Prostate gland (tissue), 2 donors: ENCODE results near the gene RDX. TPM values are rescaled to one million over a fixed set of nuclear protein-coding genes. Genes with fewer than 3 reads are reported as not detected.

ENCODE experiments used
- DNase-seq: peaks from one replicate; pipeline ENCODE4 v3.0.0-alpha.2; 2019; ENCODE audit warnings: low spot score
- H3K27ac ChIP-seq, 2 donors: fragments of 200-600 bp; sonication (generic); 2 replicates each; pipeline ENCODE4 v1.5.1; 2017 to 2019
- H3K27me3 ChIP-seq: fragments of 200-600 bp; sonication (generic); replicated peaks from 2 replicates; pipeline ENCODE4 v1.5.1; 2019; ENCODE audit not compliant: insufficient read depth
- H3K36me3 ChIP-seq, 2 donors: fragments of 200-600 bp; sonication (generic); 1 replicate in 1 of 2; 2 replicates in 1 of 2; pipeline versions ENCODE4 v1.5.1 to v1.8.1; 2017 to 2019
- H3K4me1 ChIP-seq: fragments of 200-600 bp; sonication (generic); replicated peaks from 2 replicates; pipeline ENCODE4 v1.5.1; 2019
- H3K4me3 ChIP-seq, 2 donors: fragments of 200-600 bp; sonication (generic); 2 replicates each; pipeline ENCODE4 v1.5.1; 2017 to 2019
- H3K9me3 ChIP-seq: fragments of 200-600 bp; sonication (generic); 2 replicates; pipeline ENCODE4 v1.5.1; 2017
- CTCF ChIP-seq, 4 experiments: fragments of 200-600 bp in 2 of 4; fragments of 450-650 bp in 2 of 4; sonication (generic) in 2 of 4; IDR thresholded peaks; 1 replicate in 3 of 4; 2 replicates in 1 of 4; pipeline ENCODE4 v1.5.1; 2016 to 2019; ENCODE audit warnings: antibody characterized with exemption in 4 of 4, mild to moderate bottlenecking in 2 of 4, moderate library complexity in 2 of 4
- POLR2A ChIP-seq: fragments of 450-650 bp; IDR thresholded peaks from one replicate; pipeline ENCODE4 v1.6.1; 2016; ENCODE audit warnings: antibody characterized with exemption, mild to moderate bottlenecking
- POLR2AphosphoS5 ChIP-seq: sonication (generic); formaldehyde crosslinking; IDR thresholded peaks from one replicate; pipeline ENCODE4 v1.6.1; 2017; ENCODE audit warnings: antibody characterized with exemption
- WGBS: methylation state at CpG from one replicate; pipeline ENCODE4 v1.1.5; 2018; 5-methylcytosine and 5-hydroxymethylcytosine counted together
- intact Hi-C: fragments of 100-400 bp; cut with DNase I; formaldehyde crosslinking; loops from one replicate; pipeline ENCODE4 v1.14.2; 2022
- total RNA-seq, 2 donors: library from RNA; depleted of rRNA; stranded (reverse); fragments of >200 nt; gene quantifications; one replicate each; pipeline ENCODE4 v1.1.0, GENCODE V29; 2016

RDX gene
- total RNA-seq, 2 donors from 2014 or later: 45.4 to 136 TPM

- no peak for DNase-seq
- 94% methylated on average over 6 of the region's 6 CpGs for WGBS
- Histone ChIP-seq H3K36me3 (no peaks in the 10 kb centered on the region), H3K9me3 (no peaks in the 10 kb centered on the region), H3K27ac (no peak overlapping the region), H3K27me3 (no peaks in the 10 kb centered on the region), H3K4me1 (no peaks in the 10 kb centered on the region), H3K4me3 (no peak overlapping the region)
- intact Hi-C loops: no loop called here
- TF ChIP-seq CTCF (IDR thresholded peaks at IDR 0.05): no peak
Measured at GRCh38 chr11:110207123-110207522, 89.3 kb downstream of the RDX start.

GRCh38 chr11:110200836-110201235 is 95.6 kb downstream of the RDX start:
- no peak for DNase-seq
- no peak for TF ChIP-seq POLR2AphosphoS5
- WGBS: 85% methylated on average over 10 of the region's 10 CpGs
- Histone ChIP-seq H3K4me1 (no peaks in the 10 kb centered on the region), H3K9me3 (no peaks in the 10 kb centered on the region), H3K27me3 (no peaks in the 10 kb centered on the region), H3K27ac (no peak overlapping the region), H3K4me3 (no peak overlapping the region), H3K36me3 (no peaks in the 10 kb centered on the region)
- intact Hi-C loops: loop anchor here (2.0 to 5.0 kb wide), 2 partner anchors 176 to 231 kb away; no protein-coding TSS in a partner anchor

- H3K27me3 ChIP-seq: no peaks in the 10 kb centered on the region
- no peaks in the 10 kb centered on the region for H3K9me3 ChIP-seq
- no peak overlapping the region for H3K27ac ChIP-seq
- H3K36me3 ChIP-seq: no peaks in the 10 kb centered on the region
- DNase-seq: no peak
- no peaks in the 10 kb centered on the region for H3K4me1 ChIP-seq
- intact Hi-C loops: loop anchor here (2.0 to 5.0 kb wide), 2 partner anchors 177 to 232 kb away; no protein-coding TSS in a partner anchor
- no peak overlapping the region for H3K4me3 ChIP-seq
- WGBS: 80% methylated on average over 6 of the region's 6 CpGs
- no peak for TF ChIP-seq CTCF (IDR thresholded peaks at IDR 0.05)
- TF ChIP-seq POLR2A: no peak
- no peak for TF ChIP-seq POLR2AphosphoS5
Measured at GRCh38 chr11:110200241-110200640, 96.2 kb downstream of the RDX start.

GRCh38 chr11:110199184-110199981 is 97.0 kb downstream of the RDX start:
- WGBS: 76% methylated on average over 4 of the region's 4 CpGs
- Histone ChIP-seq H3K27ac (no peak overlapping the region), H3K9me3 (no peaks in the 10 kb centered on the region), H3K27me3 (no peaks in the 10 kb centered on the region), H3K36me3 (no peaks in the 10 kb centered on the region), H3K4me1 (no peaks in the 10 kb centered on the region), H3K4me3 (no peak overlapping the region)
- TF ChIP-seq CTCF (IDR thresholded peaks at IDR 0.05) (no peak), POLR2AphosphoS5 (no peak), POLR2A (no peak)
- no peak for DNase-seq
- intact Hi-C loops: loop anchor here (10.0 kb wide), 2 partner anchors 255 to 835 kb away; no protein-coding TSS in a partner anchor

GRCh38 chr11:110198031-110198729 is 98.2 kb downstream of the RDX start:
- H3K4me3 ChIP-seq: no peak overlapping the region
- H3K9me3 ChIP-seq: no peaks in the 10 kb centered on the region
- DNase-seq: no peak
- no peak for TF ChIP-seq CTCF (IDR thresholded peaks at IDR 0.05)
- no peak for TF ChIP-seq POLR2A
- no peak for TF ChIP-seq POLR2AphosphoS5
- intact Hi-C loops: loop anchor here (10.0 kb wide), 2 partner anchors 253 to 837 kb away; no protein-coding TSS in a partner anchor
- 96% methylated on average over 9 of the region's 9 CpGs for WGBS
- no peaks in the 10 kb centered on the region for H3K27me3 ChIP-seq
- no peaks in the 10 kb centered on the region for H3K4me1 ChIP-seq
- no peaks in the 10 kb centered on the region for H3K36me3 ChIP-seq
- no peak overlapping the region for H3K27ac ChIP-seq
